Neural progenitor cell (in vitro differentiated cells): ENCODE results near the gene MSLN. TPM values are rescaled to one million over a fixed set of nuclear protein-coding genes. Genes with fewer than 3 reads are reported as not detected.

Experiments
- DNase-seq: peaks from one replicate; pipeline ENCODE4 v3.0.0-alpha.2; 2016; ENCODE audit warnings: low spot score
- H2AFZ ChIP-seq: fragments of 200-600 bp; sonication (generic); replicated peaks from 2 replicates; pipeline ENCODE4 v1.6.1; 2016; ENCODE audit warnings: antibody characterized with exemption
- H3F3A ChIP-seq: fragments of 200-600 bp; sonication (generic); 2 replicates; pipeline ENCODE4 v1.6.1; 2016; ENCODE audit warnings: antibody characterized with exemption, low read depth
- H3K27ac ChIP-seq: fragments of 200-600 bp; sonication (generic); 2 replicates; pipeline ENCODE4 v1.5.1; 2016; ENCODE audit warnings: mild to moderate bottlenecking
- H3K27me3 ChIP-seq: fragments of 200-600 bp; sonication (generic); 2 replicates; pipeline ENCODE4 v1.6.1; 2016; ENCODE audit warnings: mild to moderate bottlenecking, moderate library complexity
- H3K36me3 ChIP-seq: fragments of 200-600 bp; sonication (generic); 2 replicates; pipeline ENCODE4 v1.5.1; 2016
- H3K4me1 ChIP-seq: fragments of 200-600 bp; sonication (generic); 2 replicates; pipeline ENCODE4 v1.6.1; 2016; ENCODE audit warnings: mixed run types
- H3K4me2 ChIP-seq: fragments of 200-600 bp; sonication (generic); 2 replicates; pipeline ENCODE4 v1.6.1; 2016
- H3K4me3 ChIP-seq: fragments of 200-600 bp; sonication (generic); 2 replicates; pipeline ENCODE4 v1.5.1; 2016
- H3K79me2 ChIP-seq: fragments of 200-600 bp; sonication (generic); 2 replicates; pipeline ENCODE4 v1.6.1; 2016; ENCODE audit warnings: low read depth
- H3K9ac ChIP-seq: fragments of 200-600 bp; sonication (generic); 2 replicates; pipeline ENCODE4 v1.6.1; 2016
- H3K9me3 ChIP-seq: fragments of 200-600 bp; sonication (generic); 2 replicates; pipeline ENCODE4 v1.5.1; 2016; ENCODE audit warnings: low read depth
- H4K20me1 ChIP-seq: fragments of 200-600 bp; sonication (generic); 2 replicates; pipeline ENCODE4 v1.6.1; 2016; ENCODE audit warnings: low read depth
- H3K27ac Mint-ChIP-seq: 3 replicates; pipeline ENCODE4 v1.8.0; 2021; ENCODE audit warnings: mixed read lengths
- H3K27me3 Mint-ChIP-seq: 2 replicates; pipeline ENCODE4 v1.8.0; 2022; ENCODE audit warnings: low read depth, mild to moderate bottlenecking, inconsistent platforms, moderate library complexity, mixed read lengths; ENCODE audit not compliant: insufficient read depth
- H3K36me3 Mint-ChIP-seq: 3 replicates; pipeline ENCODE4 v1.8.0; 2021; ENCODE audit warnings: mixed read lengths
- H3K4me1 Mint-ChIP-seq: 3 replicates; pipeline ENCODE4 v1.8.0; 2021; ENCODE audit warnings: mixed read lengths
- H3K4me3 Mint-ChIP-seq: 3 replicates; pipeline ENCODE4 v1.8.0; 2021; ENCODE audit warnings: mild to moderate bottlenecking, moderate library complexity, mixed read lengths
- H3K9me3 Mint-ChIP-seq: 3 replicates; pipeline ENCODE4 v1.8.0; 2020; ENCODE audit warnings: mixed read lengths
- CTCF ChIP-seq: fragments of 200-600 bp; sonication (generic); IDR thresholded peaks from 2 replicates; pipeline ENCODE4 v1.5.1; 2017; ENCODE audit warnings: antibody characterized with exemption, mild to moderate bottlenecking
- EZH2 ChIP-seq: fragments of 200-600 bp; sonication (generic); IDR thresholded peaks from 2 replicates; pipeline ENCODE4 v1.6.1; 2017; ENCODE audit warnings: antibody characterized with exemption, mild to moderate bottlenecking, moderate library complexity
- EZH2phosphoT487 ChIP-seq: fragments of 200-600 bp; sonication (generic); IDR thresholded peaks from 2 replicates; pipeline ENCODE4 v1.6.1; 2017; ENCODE audit warnings: antibody characterized with exemption
- total RNA-seq: library from RNA; depleted of rRNA; stranded (reverse); fragments of >200 nt; gene quantifications from 2 replicates; pipeline ENCODE4 v1.2.3, GENCODE V29; 2015; ENCODE audit warnings: low replicate concordance

Gene MSLN
- total RNA-seq, 1 donor from 2014 or later, result 0.82 TPM

GRCh38 chr16:735982-736453 lies 24.5 kb upstream of the MSLN start:
- H3K27me3 ChIP-seq, result no peaks in the 10 kb centered on the region
- H2AFZ ChIP-seq, result no peak overlapping the region
- DNase-seq, result no peak
- H4K20me1 ChIP-seq, result no peaks in the 10 kb centered on the region
- H3K36me3 Mint-ChIP-seq, result peaks cover 5% of the 10 kb centered on the region
- no peaks in the 10 kb centered on the region for H3K9me3 ChIP-seq
- peaks cover 2% of the 10 kb centered on the region for H3K27me3 Mint-ChIP-seq
- H3K9ac ChIP-seq, result no peak overlapping the region
- peaks cover 5% of the 10 kb centered on the region for H3K4me1 ChIP-seq
- no peaks in the 10 kb centered on the region for H3K9me3 Mint-ChIP-seq
- H3K4me3 Mint-ChIP-seq, result no peak overlapping the region
- TF ChIP-seq EZH2 (no peak), CTCF (no peak), EZH2phosphoT487 (no peak)
- H3K4me1 Mint-ChIP-seq, result peaks cover 8% of the 10 kb centered on the region
- peaks cover 8% of the 10 kb centered on the region for H3K79me2 ChIP-seq
- H3K36me3 ChIP-seq, result no peaks in the 10 kb centered on the region
- H3K27ac Mint-ChIP-seq, result no peak overlapping the region
- no peak overlapping the region for H3K4me2 ChIP-seq
- no peak overlapping the region for H3K27ac ChIP-seq
- no peak overlapping the region for H3K4me3 ChIP-seq
- no peaks in the 10 kb centered on the region for H3F3A ChIP-seq

GRCh38 chr16:736936-737481 lies 23.5 kb upstream of the MSLN start:
- Mint-ChIP-seq H3K9me3 (no peaks in the 10 kb centered on the region), H3K4me3 (no peak overlapping the region), H3K36me3 (peaks cover 5% of the 10 kb centered on the region), H3K4me1 (peaks cover 8% of the 10 kb centered on the region), H3K27me3 (peaks cover 2% of the 10 kb centered on the region), H3K27ac (no peak overlapping the region)
- peaks cover 5% of the 10 kb centered on the region for H3K4me1 ChIP-seq
- H3F3A ChIP-seq, result peaks cover 4% of the 10 kb centered on the region
- H3K4me3 ChIP-seq, result no peak overlapping the region
- H3K27me3 ChIP-seq, result no peaks in the 10 kb centered on the region
- H4K20me1 ChIP-seq, result no peaks in the 10 kb centered on the region
- H3K9ac ChIP-seq, result no peak overlapping the region
- no peak overlapping the region for H3K4me2 ChIP-seq
- no peaks in the 10 kb centered on the region for H3K36me3 ChIP-seq
- no peak overlapping the region for H3K27ac ChIP-seq
- H3K79me2 ChIP-seq, result peaks cover 8% of the 10 kb centered on the region
- H3K9me3 ChIP-seq, result no peaks in the 10 kb centered on the region
- TF ChIP-seq CTCF, result no peak
- no peak for TF ChIP-seq EZH2
- no peak for TF ChIP-seq EZH2phosphoT487
- no peak for DNase-seq
- no peak overlapping the region for H2AFZ ChIP-seq

DNA sequence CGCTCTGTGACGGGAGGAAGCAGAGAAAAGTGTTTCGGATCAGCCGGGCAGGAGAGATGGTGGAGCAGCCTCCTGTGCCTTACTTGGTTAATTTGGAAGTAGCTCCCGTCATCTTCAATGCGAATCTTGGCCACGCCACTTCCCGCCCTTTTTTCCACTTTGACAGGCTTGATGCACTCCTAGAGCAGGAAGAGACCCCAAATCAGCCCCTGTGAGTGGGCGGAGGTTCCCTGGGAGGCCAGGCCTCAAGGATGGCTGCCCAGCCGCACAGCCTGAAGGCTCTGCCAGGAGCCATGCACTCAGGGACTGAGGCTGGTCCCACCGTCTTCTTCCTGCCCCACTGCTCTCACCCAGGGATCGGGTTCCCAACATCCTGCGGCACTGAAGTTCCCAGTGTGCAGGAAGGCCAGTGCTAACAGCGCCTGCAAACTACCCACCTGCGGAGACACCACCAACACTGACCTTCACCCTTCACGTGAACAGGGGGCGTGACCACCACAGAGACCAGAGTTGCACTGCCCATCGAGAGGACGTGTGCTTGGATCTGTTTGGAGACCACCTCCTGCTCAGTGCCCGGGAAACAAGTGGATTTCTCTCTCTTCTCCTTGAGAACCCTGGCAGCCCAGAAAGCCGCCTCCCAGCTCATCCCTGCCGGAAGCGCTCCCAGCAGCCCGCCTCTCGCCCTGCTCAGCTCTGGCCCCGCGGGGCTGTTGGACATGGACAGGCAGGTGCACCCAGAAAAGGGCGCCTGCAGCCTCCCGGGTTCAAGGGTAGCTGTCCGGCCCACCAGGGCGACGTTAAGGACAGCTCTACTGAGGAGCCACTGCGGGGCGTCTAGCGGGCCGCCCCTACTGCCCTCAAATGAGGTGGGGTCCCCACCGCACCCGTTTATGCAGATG lies 20.7 kb upstream of the MSLN start:
- Mint-ChIP-seq H3K4me1 (peaks cover 8% of the 10 kb centered on the region), H3K27ac (no peak overlapping the region), H3K36me3 (peaks cover 5% of the 10 kb centered on the region), H3K9me3 (no peaks in the 10 kb centered on the region), H3K27me3 (peaks cover 3% of the 10 kb centered on the region), H3K4me3 (peak overlapping the region; percentile 85)
- peaks cover 4% of the 10 kb centered on the region for H3F3A ChIP-seq
- no peak for DNase-seq
- peaks cover 5% of the 10 kb centered on the region for H3K4me1 ChIP-seq
- H3K4me3 ChIP-seq, result peak overlapping the region; percentile 95
- H3K36me3 ChIP-seq, result no peaks in the 10 kb centered on the region
- H4K20me1 ChIP-seq, result no peaks in the 10 kb centered on the region
- no peak overlapping the region for H3K27ac ChIP-seq
- peak overlapping the region; percentile 98 for H3K4me2 ChIP-seq
- no peaks in the 10 kb centered on the region for H3K27me3 ChIP-seq
- peak overlapping the region; percentile 71 for H3K9ac ChIP-seq
- H3K79me2 ChIP-seq, result peaks cover 8% of the 10 kb centered on the region
- no peak for TF ChIP-seq EZH2
- TF ChIP-seq EZH2phosphoT487, result no peak
- no peak for TF ChIP-seq CTCF
- no peaks in the 10 kb centered on the region for H3K9me3 ChIP-seq
- peak overlapping the region; percentile 36 for H2AFZ ChIP-seq
